ENCODE results near the gene CCIN. TPM values are rescaled to one million over a fixed set of nuclear protein-coding genes. Genes with fewer than 3 reads are reported as not detected.
A peak's percentile ranks its signal among the peaks of the same experiment; 100 is the strongest.
"Not testable (repeated sequence)": the region's sequence is repeated elsewhere in the genome, so short reads cannot be mapped to it uniquely, and the experiment has no call there.

Gene CCIN
- total RNA-seq, 6 experiments from 2014 or later, result 0.59 to 2.5 (median 0.73) TPM

DNA sequence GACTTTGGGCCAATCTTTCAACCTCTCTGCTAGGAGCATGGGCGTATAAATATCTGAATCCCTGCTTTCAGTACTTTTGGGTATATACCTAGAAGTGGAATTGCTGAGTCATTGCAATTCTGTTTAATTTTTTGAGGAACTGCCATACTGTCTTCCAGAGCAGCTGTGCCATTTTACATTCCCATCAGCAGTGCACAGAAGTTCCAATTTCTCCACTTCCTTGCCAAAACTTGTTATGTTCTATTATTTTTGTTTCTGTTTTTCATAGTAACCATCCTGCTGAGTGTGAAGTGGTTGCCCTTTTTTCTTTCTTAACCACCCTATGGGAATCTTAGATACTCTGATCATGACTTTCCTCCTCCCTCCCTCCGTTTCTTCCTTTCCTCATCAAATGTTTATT, 11.1 kb upstream of the CCIN start:
- no peaks in the 10 kb centered on the region for H3K9me3 Mint-ChIP-seq
- H3K27ac Mint-ChIP-seq, result no peak overlapping the region
- DNase-seq, result no peak
- TF ChIP-seq, protein P1, sequence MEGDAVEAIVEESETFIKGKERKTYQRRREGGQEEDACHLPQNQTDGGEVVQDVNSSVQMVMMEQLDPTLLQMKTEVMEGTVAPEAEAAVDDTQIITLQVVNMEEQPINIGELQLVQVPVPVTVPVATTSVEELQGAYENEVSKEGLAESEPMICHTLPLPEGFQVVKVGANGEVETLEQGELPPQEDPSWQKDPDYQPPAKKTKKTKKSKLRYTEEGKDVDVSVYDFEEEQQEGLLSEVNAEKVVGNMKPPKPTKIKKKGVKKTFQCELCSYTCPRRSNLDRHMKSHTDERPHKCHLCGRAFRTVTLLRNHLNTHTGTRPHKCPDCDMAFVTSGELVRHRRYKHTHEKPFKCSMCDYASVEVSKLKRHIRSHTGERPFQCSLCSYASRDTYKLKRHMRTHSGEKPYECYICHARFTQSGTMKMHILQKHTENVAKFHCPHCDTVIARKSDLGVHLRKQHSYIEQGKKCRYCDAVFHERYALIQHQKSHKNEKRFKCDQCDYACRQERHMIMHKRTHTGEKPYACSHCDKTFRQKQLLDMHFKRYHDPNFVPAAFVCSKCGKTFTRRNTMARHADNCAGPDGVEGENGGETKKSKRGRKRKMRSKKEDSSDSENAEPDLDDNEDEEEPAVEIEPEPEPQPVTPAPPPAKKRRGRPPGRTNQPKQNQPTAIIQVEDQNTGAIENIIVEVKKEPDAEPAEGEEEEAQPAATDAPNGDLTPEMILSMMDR (IDR thresholded peaks at IDR 0.05), result no peak
- H3K27me3 Mint-ChIP-seq (ENCODE audit: insufficient read depth), result no peaks in the 10 kb centered on the region; the same call in 1 of the 2 replicates
- peaks cover 63% of the 10 kb centered on the region for H3K4me1 Mint-ChIP-seq (ENCODE audit: low read depth)
- peaks cover 10% of the 10 kb centered on the region for H3K36me3 Mint-ChIP-seq (ENCODE audit: low read depth)
- no peak overlapping the region for H3K4me3 Mint-ChIP-seq

DNA sequence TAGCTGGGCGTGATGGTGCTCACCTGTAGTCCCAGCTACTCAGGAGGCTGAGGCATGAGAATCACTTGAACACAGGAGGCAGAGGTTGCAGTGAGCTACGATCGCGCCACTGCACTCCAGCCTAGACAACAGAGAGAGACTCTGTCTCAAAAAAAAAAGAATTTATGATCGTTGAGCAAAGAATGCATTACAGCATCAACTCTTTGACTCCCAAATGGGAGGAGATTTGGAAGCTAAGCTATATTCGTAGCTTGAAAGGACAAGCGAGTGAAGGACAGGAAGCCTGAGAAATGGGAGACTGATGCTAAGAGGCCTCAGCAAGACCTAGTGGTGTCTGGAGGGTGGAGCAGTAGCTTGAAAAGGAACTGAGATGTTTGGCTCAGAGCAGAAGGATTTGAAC, 10.3 kb upstream of the CCIN start:
- Mint-ChIP-seq H3K36me3 (ENCODE audit: low read depth) (peaks cover 11% of the 10 kb centered on the region), H3K27me3 (ENCODE audit: insufficient read depth) (no peaks in the 10 kb centered on the region; the same call in 1 of the 2 replicates), H3K9me3 (no peaks in the 10 kb centered on the region), H3K4me1 (ENCODE audit: low read depth) (peaks cover 64% of the 10 kb centered on the region), H3K27ac (no peak overlapping the region), H3K4me3 (no peak overlapping the region)
- DNase-seq, result no peak
- TF ChIP-seq, protein P1 (IDR thresholded peaks at IDR 0.05), result no peak

DNA sequence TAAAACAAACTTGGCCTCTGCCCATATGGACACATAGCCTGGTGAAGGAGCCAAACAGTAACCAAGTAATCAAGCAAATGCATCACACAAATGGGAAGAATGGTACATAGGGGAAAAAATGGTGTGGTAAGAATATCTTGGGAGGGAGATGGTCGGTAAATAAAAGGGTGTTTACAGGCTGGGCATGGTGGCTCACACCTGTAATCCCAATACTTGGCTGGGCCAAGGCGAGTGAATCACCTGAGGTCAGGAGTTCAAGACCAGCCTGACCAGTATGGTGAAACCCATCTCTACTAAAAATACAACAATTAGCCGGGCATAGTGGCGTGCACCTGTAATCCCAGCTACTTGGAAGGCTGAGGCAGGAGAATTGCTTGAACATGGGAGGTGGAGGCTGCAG, 9.7 kb upstream of the CCIN start:
- not testable (repeated sequence) for DNase-seq; H3K27me3 Mint-ChIP-seq (ENCODE audit: insufficient read depth); H3K4me3 Mint-ChIP-seq; H3K9me3 Mint-ChIP-seq; H3K27ac Mint-ChIP-seq
- peaks cover 14% of the 10 kb centered on the region for H3K36me3 Mint-ChIP-seq (ENCODE audit: low read depth)
- peaks cover 64% of the 10 kb centered on the region for H3K4me1 Mint-ChIP-seq (ENCODE audit: low read depth)

DNA sequence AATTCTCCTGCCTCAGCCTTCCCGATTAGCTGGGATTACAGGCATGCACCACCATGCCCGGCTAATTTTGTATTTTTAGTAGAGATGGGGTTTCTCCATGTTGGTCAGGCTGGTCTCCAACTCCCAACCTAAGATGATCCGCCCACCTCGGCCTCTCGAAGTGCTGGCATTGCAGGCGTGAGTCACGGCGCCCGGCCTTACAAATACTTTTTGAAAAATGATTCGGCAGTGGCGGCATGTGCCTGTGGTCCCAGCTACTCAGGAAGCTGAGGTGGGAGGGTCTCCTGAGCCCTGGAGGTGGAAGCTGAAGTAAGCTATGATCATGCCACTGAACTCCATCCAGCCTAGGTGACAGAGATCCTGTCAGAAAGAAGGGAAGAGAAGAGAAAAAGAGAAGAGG, 9.1 kb upstream of the CCIN start:
- not testable (repeated sequence) for H3K27me3 Mint-ChIP-seq (ENCODE audit: insufficient read depth); H3K4me3 Mint-ChIP-seq; H3K9me3 Mint-ChIP-seq; DNase-seq; H3K27ac Mint-ChIP-seq
- Mint-ChIP-seq H3K36me3 (ENCODE audit: low read depth) (peaks cover 14% of the 10 kb centered on the region), H3K4me1 (ENCODE audit: low read depth) (peaks cover 64% of the 10 kb centered on the region)

DNA sequence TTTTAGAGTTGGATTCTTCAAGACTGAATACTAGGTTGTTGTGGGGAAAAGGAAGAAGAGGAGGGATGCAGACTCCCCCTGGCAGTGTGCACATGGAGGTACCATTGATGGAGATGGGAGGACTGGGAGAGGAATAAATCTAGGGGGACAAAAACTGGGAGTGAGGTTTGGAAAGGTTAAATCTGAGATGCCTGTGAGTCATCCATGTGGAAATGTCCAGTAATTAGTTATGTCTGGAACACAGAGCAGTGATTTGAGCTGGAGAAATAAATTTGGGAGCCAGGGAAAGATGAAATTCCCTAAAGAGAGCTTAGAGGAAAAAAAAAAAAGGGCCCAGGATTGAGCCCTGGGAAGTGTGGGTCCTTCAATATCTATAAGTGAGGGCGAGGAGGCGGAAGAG, 8.0 kb upstream of the CCIN start:
- H3K4me3 Mint-ChIP-seq, result peak overlapping the region; percentile 11; the same call in 1 of the 2 replicates
- H3K4me1 Mint-ChIP-seq (ENCODE audit: low read depth), result peaks cover 74% of the 10 kb centered on the region
- TF ChIP-seq, protein P1 (IDR thresholded peaks at IDR 0.05), result no peak
- H3K36me3 Mint-ChIP-seq (ENCODE audit: low read depth), result peaks cover 14% of the 10 kb centered on the region
- no peak for DNase-seq
- no peaks in the 10 kb centered on the region for H3K9me3 Mint-ChIP-seq
- peak overlapping the region; percentile 50 for H3K27ac Mint-ChIP-seq
- no peaks in the 10 kb centered on the region; the same call in 1 of the 2 replicates for H3K27me3 Mint-ChIP-seq (ENCODE audit: insufficient read depth)

DNA sequence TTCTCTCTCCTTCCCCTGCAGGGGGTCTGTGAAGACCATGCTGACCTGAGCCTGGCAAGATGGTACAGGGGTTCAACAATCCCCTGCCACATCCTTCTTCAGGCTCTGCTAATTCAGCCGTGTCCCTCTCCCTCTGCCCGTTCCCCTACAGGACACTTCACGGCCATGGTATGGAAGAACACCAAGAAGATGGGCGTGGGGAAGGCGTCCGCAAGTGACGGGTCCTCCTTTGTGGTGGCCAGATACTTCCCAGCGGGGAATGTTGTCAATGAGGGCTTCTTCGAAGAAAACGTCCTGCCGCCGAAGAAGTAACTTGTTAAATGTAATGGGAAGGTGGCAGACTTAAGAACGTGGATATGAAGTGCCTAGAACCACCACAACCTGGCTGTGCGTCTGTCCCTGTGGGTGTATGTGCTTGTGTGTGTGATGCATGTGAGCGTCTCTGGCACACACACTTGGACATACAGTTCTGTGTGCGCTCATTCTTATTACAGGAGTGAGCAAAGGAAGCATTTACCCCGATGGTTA, 6.9 kb upstream of the CCIN start:
- no peak for DNase-seq
- no peak overlapping the region for H3K4me3 Mint-ChIP-seq
- H3K27ac Mint-ChIP-seq, result no peak overlapping the region; the same call in 1 of the 2 replicates
- no peaks in the 10 kb centered on the region; the same call in 1 of the 2 replicates for H3K27me3 Mint-ChIP-seq (ENCODE audit: insufficient read depth)
- H3K4me1 Mint-ChIP-seq (ENCODE audit: low read depth), result peaks cover 81% of the 10 kb centered on the region
- H3K9me3 Mint-ChIP-seq, result no peaks in the 10 kb centered on the region
- H3K36me3 Mint-ChIP-seq (ENCODE audit: low read depth), result peaks cover 10% of the 10 kb centered on the region
- TF ChIP-seq, protein P1 (IDR thresholded peaks at IDR 0.05), result no peak

Data from HFFc6 (cell line).